Thyroid gland (tissue), 4 donors: ENCODE data around the gene DENND4C.

Experiments used
- POLR2A ChIP-seq, 2 donors: fragments of 450-650 bp; IDR thresholded peaks; one replicate each; pipeline ENCODE4 v1.6.1; 2017; ENCODE audit warnings: antibody characterized with exemption in 2 of 2, mild to moderate bottlenecking in 2 of 2, moderate library complexity in 1 of 2
- TF ChIP-seq, protein P1 (sequence below), 6 experiments: fragments of 200-600 bp in 3 of 6; fragments of 450-650 bp in 3 of 6; sonication (generic) in 3 of 6; IDR thresholded peaks; one replicate each; pipeline ENCODE4 v1.5.1; 2016 to 2019; ENCODE audit warnings: antibody characterized with exemption in 6 of 6, mild to moderate bottlenecking in 2 of 6, inconsistent platforms in 1 of 6, moderate library complexity in 1 of 6

DNA sequence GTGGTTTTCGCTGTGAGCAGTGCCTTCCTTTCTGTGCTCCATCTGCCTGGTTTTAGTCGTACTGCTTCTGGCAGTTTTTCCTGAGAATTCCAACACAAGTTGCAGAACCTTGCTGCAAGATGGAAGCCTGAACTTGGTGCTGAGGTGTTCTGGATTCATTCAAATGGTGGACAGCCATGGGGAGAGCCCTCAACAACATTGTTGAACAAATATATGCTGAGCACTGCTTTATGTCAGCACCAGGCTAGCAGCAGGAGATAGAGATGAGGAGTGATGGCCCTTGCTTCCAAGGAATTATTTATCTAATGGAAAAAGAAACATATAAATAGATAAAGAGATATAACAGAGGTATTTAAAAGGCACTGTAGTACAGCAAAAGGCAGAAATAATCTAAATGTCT lies 156.8 kb downstream of the DENND4C start:
- no peak for TF ChIP-seq POLR2A (IDR thresholded peaks at IDR 0.05)
- TF ChIP-seq, protein P1, sequence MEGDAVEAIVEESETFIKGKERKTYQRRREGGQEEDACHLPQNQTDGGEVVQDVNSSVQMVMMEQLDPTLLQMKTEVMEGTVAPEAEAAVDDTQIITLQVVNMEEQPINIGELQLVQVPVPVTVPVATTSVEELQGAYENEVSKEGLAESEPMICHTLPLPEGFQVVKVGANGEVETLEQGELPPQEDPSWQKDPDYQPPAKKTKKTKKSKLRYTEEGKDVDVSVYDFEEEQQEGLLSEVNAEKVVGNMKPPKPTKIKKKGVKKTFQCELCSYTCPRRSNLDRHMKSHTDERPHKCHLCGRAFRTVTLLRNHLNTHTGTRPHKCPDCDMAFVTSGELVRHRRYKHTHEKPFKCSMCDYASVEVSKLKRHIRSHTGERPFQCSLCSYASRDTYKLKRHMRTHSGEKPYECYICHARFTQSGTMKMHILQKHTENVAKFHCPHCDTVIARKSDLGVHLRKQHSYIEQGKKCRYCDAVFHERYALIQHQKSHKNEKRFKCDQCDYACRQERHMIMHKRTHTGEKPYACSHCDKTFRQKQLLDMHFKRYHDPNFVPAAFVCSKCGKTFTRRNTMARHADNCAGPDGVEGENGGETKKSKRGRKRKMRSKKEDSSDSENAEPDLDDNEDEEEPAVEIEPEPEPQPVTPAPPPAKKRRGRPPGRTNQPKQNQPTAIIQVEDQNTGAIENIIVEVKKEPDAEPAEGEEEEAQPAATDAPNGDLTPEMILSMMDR (IDR thresholded peaks at IDR 0.05): no peak
